HG03064 (cell line): ENCODE measurements around the gene NPW.

Experiments used
- ATAC-seq: cut with Tn5 transposase; IDR thresholded peaks from one replicate; pipeline ENCODE4 v1.9.1; 2021; ENCODE audit warnings: low read depth; ENCODE audit not compliant: unreplicated experiment

Gene NPW

DNA sequence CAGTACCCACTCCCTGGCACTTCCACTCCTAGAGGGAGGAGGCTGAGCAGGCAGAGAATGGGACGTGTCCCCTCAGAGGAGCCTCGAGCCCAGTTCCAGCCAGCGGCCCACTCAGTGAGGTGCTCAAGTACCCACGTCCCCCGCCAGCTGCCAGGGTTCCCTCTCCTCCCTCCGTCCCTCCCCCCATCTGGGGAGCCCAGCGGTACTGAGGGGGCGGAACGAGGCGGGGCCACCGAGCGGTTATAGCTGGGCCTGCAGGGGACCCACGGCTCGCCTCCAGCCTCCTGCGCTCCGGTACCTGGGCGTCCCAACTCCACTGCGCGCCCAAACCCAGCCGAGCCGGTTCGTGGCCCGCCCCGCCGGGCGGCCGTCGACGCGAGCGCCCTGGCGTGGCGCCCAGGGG is at the start of gene NPW:
NPW (plus strand) TSS at position 268 of the 403 bp plus-strand sequence.
- ATAC-seq = no peak

DNA sequence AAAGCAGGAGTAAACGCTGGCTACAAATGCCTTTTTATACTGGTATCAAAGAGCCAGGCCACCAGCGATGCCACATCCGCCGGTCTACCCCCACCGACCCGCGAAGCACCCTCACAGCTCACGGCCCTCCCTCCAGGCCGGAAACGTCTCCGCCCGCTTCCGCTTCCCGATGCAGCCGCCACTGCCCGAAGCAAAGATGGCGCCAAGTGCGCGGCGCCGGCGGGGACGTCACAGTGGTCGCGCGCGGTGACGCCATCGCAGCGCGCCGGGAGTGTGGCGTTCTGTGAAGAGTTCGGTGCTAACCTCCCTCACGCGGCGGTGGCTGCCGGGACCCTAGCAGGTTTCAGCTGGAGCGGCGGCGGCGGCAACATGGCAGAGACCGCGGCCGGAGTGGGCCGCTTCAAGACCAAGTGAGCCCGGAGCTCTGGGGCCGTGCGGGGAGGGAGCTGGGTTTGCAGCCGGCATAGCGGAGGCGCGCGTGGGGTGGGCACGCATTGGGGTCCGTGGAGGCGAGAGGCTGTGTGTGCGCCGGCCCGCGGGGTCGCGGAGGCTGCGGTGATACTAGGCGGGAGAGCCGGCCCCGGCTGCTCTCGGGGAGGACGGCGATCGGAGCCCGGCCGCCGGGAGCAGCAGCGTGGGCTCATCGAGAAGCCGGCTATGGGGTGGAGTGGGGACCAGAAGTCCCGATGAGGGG is 47.6 kb upstream of the NPW start, which contains the start of gene TBL3:
TBL3 (plus strand) TSS at position 258 of the 694 bp plus-strand sequence; CDS start at position 370, 112 bp downstream.
- peak; percentile 53 for ATAC-seq

DNA sequence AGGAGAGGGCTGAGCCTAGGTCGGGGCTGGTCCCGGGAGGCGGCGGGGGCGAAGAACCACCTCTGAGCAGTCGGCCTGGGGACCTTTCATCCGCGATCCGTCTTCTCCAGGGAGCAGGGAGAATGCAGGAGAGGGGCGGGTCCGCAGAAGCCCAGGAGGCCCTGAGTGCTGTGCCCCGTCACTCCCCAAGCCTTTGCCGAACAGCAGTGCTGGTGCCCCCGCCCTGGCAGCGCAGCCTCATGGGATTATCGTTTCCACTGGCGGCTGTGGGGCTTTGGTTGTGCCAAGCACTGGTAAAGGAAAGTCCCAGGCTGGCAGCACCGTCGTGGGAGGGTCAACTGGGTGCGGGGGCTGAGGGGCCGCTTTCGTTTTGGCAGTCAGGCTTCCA is 47.1 kb upstream of the NPW start:
- no peak for ATAC-seq

DNA sequence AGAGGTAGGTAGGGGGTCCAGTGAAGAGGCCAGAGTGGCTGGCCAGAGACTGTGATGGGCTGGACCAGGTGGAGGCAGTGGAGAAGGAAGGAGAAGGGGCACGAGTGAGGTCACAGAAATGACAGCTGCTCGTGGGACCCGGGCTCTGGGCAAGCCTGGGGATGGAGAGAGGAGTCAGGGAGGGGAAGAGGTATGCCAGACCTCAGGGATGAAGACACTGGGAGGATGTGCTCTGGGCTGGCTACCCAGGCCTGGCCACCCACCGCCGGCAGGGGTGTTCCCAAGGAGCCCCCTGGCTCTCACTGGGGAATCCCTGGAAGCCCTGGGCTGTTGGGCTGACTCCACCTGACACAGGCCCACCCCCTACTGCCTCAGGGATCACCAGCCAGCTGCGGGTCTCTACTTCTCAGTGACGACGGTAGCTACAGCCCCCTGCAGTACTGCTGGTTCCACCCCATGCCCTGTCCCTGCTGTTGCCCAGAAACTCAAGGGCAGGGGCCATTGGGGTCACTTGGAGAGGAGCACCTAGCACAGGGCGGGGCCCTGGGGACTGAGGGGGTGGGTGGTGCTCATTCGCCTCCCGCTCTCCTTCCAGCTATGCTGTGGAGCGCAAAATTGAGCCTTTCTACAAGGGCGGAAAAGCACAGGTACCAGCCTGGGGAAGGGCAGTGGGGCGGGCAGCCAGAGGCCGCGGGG is 46.0 kb upstream of the NPW start:
- ATAC-seq = no peak

DNA sequence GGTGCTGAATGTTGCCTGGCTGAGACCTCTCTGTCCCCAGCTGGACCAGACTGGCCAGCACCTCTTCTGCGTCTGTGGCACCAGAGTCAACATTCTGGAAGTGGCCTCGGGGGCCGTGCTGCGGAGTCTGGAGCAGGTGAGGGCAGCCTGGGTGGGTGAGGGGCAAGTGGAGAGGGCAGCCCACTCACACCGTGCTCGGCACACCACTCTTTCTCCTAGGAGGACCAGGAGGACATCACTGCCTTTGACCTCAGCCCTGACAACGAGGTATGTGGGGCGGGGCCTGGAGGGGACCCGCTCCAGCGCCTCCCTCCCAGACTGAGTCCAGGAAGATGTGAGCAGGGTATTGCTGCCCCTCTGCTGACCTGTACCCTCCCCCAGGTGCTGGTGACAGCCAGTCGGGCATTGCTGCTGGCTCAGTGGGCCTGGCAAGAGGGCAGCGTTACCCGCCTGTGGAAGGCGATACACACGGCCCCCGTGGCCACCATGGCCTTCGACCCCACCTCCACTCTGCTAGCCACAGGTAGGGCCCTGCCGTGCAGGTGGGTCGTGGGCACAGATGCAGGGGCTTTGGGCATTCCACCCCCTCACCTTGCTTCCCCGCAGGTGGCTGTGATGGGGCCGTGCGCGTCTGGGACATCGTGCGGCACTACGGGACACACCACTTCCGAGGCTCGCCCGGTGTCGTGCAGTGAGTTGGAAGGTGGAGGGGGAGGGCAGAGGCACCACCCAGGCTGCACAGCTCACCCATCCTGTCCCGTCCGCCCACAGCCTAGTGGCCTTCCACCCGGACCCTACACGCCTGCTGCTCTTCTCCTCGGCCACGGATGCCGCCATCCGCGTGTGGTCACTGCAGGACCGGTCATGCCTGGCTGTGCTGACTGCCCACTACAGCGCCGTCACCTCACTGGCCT is 45.2 kb upstream of the NPW start:
- ATAC-seq = no peak

DNA sequence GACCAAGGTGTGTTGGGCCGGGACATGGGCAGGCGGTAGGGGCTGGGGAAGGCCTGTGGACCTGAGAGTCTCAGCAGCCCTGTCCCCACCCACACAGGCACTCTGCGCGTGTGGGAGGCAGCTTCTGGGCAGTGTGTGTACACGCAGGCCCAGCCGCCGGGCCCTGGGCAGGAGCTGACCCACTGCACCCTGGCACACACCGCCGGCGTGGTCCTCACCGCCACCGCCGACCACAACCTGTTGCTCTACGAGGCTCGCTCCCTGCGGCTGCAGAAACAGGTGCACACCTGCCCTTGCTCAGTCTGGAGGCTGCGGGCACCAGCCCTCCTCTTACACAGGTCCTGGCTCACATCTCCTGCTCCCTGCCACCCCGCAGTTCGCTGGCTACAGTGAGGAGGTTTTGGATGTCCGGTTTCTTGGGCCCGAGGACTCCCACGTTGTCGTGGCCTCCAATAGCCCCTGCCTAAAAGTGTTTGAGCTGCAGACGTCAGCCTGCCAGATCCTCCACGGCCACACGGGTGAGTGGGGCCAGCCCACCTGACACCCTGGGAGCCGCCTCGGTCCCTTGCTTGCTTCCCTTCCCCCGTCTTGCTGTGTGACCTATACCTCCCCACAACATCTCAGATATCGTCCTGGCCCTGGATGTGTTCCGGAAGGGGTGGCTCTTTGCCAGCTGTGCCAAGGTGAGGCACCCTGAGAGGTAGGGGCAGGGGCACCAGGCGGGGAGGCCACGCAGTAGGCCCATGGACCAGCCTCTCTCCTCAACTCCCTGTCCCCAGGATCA is 44.0 kb upstream of the NPW start:
- ATAC-seq = no peak

DNA sequence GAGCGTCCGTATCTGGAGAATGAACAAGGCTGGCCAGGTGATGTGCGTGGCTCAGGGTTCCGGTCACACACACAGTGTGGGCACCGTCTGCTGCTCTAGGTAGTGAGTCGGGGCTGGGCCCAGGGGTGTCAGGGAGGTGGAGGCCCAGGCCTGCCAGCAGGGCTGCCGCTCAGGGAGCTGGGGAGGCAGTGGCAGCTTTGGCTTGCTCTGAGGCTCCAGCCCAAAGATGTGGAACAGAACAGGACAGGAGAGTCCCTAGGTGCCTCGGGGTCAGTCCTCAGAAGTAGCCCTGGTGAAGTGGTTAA is 43.4 kb upstream of the NPW start:
- ATAC-seq = no peak

DNA sequence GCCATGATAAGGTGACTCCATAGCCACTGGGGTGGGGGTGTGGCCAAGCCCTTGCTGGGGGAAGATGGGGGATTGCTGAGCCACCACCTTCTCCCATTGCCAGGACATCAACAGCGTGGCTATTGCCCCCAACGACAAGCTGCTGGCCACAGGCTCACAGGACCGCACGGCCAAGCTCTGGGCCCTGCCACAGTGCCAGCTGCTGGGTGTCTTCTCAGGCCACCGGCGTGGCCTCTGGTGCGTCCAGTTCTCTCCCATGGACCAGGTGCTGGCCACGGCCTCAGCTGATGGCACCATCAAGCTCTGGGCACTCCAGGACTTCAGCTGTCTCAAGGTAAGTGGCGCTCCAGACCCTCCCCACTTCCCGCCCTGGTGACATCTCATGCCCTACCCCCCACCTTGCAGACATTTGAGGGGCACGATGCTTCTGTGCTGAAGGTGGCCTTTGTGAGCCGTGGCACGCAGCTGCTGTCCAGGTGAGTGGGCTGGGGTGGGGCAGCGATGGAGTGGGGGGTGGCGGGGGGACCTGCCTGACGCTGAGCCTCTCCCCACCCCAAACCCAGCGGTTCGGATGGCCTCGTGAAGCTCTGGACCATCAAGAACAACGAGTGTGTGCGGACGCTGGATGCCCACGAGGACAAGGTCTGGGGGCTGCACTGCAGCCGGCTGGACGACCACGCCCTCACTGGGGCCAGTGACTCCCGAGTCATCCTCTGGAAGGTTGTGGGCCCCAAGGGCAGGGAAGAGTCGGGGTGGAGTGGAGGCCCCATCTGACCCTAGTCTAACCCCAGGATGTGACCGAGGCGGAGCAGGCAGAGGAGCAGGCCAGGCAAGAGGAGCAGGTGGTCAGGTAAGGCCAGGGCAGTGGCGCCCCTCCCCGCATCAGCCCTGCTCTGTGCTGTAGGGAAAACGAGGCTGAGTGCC is 42.4 kb upstream of the NPW start:
- ATAC-seq = no peak

DNA sequence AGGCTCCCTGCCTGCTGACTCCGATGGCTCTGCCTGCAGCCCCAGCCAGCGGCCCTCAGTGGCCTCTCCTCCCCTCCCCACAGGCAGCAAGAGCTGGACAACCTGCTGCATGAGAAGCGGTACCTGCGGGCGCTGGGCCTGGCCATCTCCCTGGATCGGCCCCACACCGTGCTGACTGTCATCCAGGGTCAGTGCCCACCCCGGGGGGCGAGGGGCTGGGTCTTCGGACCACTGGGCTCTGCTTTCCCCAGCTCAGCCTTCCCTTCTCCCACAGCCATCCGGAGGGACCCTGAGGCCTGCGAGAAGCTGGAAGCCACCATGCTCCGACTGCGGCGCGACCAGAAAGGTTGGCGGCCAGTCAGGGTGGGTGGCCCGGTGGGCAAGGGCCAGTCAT is 41.7 kb upstream of the NPW start:
- ATAC-seq = no peak

DNA sequence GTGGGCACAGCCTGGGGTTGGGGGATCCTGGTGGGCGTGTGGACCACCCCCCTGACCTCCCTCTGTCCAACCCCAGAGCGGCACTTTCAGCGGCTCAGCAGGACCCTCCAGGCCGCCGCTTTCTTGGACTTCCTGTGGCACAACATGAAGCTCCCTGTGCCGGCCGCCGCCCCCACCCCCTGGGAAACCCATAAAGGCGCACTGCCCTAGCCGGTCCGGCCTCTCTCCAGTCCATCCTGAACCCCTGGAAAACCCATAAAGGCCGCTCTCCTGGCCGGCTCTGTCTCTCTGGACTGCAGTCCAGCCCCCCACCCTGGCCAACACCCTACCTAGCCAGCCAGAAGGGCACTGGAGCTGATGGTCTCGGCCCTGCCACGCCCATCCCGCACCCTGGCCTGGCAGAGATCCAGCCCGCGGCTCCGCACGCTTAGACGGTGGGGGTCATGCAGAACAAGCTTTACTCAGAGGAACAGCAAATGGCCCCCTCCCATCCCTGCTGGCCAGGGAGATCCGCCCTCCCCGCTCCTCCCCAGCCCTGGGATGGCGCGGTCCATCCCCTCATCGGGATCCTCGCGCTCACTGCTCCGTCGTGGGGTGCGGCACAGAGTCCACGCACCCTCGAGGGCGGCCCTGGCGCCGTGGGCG is 41.0 kb upstream of the NPW start:
- ATAC-seq = no peak

DNA sequence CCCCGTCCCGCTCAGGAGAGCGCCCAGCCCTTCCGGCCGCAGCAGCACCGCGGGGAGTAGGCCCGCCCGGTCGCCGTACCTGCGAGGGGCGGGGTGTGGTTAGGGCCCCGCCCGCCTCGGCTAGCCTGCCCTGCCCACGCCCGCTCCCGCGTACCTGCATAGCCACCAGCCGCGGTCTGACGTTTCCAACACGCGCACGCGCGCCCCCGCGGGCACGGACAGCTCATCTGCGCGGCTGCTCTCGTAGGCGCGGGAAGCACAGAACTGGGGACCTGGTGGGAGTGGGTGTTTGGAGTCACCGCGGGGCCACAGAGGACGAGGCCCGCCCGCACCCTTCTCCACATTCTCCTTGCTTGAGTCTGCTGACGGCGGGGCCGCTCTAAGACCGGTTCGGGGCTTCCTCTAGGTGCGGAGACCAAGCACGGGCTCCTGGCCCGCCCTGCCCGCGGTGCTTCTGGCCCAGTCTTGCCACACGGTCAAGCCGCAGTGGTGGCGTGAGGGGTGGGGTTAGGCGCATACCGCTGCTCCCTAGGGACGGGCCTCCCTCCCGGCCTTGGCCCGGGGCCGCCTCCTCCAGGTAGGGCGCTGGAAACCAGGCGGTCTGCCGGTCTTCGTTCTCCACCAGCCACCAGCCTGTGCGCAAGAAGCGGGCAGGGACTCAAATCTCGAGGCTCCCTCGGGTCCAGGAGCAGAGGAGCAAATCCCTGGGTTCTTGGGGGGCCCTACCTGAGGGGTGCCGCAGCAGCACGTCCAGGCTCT is 40.1 kb upstream of the NPW start:
- ATAC-seq = no peak

DNA sequence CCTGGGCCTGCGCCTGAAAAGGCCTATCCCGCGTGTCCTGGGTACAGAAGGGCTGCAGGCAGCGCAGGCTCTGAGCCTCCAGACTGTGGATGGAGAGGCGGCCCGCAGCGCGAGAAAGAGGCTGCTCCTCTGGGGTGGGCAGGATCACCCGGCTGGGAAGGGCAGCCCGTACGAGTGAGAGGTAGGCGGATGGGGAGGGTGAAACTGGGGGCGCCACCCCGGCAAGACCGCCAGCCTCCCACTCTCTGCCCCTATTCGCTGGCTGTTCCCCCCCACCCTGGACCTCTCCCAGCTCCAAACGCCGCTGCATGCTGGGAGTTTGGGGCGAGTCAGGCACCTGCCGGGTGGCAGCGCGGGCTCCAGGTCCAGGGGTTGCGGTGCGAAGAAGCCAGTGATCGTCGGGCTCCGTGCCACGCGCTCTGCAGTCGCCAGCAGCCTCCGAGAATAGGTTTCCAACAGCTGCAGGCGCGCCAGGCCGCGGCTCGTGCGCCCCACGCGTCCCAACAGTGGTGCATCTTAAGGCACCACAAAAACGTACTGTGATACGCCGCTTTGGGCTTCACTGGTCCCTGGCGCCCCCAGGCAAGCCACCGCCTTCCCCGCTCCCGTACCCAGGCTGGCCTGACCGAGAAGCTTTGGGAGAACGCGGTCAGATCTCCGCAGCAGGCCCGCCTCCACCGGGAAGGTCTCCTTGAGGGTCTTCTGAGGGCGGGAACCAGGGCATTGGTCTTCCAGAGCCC is 39.4 kb upstream of the NPW start:
- no peak for ATAC-seq

DNA sequence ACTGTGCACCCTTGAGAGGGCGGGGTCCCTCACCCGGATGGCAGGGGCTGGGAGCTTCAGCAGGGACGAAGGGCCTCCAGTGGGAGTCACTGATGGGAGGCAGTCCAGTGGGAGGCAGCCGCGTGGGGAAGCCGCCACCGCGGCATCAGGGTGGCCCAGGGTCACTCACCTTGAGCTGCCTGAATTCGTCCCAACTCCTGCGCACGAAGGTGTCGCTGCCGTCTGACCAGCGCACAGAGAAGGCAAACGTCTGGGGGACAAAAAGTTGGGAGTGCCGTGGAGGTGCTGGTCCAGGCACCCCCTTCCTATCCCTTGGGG is 38.9 kb upstream of the NPW start:
- no peak for ATAC-seq

DNA sequence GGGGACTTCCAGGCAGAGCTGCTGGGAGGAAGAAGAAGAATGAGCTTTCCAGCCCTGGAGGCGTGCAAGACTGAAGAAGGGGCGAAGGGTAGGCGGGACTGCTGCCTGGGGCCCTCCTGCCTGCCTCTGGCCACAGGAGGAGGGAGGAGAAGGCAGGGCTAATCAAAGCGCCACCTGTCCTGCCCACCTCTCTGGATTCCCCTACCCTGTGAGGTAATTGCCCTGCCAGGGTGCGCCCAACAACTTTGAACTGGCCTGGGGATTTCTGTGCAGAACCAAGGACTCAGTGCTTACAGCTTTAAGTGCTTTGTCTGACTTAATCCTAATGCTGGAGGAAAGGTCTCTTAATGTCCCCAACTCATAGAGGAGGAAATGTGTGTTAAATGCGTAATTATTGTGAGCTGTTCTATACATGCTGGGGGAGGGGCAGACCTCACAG is 38.2 kb upstream of the NPW start, which contains the start of gene NOXO1:
NOXO1 (minus strand) TSS at position 72 of the 439 bp plus-strand sequence. CDS start 290 bp downstream, outside the sequence.
- ATAC-seq = no peak

DNA sequence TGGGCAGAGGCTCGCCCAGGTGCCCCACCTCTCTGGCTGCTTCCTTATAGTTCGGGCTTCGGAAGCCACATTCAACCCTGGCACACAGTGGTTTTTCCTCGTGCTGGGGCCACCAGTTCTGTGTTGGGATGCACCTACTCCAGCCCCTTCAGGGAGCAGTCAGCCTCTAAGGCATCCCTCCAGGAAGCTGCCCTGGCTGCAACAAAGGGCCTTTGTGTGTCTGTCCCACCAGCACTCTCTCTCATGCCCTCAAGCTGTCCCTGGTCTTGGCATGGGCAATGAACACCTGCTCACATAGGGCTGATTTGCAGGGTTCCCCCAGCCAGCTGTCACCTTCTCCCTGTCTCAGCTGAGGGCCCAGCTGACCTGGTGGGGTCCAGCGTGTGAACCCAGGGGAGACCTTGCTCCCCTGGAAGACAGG is 37.6 kb upstream of the NPW start:
- no peak for ATAC-seq

DNA sequence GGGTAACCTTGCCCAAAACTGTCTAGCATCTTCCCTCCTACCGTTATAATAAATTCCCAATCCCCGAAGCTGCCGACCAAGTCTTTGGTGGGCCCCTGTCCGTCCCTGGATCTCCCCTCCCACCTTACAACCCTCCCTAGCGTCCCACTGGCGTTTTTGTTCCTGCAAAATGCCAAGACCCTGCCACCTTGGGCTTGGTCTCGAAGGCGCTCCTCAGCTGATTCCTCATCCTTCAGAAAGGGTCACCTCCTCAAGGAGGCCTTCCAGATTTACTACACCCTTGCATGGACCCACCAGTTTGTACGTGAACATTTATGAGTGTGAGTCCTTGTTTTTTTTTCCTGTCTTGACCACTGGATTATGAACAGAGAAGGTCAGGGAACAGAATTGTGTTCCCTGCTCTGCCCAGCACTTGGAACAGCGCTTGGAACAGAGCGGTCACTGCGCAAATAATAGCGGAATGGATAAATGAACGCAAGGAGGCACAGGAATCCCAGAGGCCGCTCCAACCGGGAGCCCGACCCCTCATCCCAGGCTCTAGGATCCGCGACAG is 36.5 kb upstream of the NPW start:
- no peak for ATAC-seq
